SU-DHL-6 (cell line): ENCODE results near the gene EFNA4.

ENCODE experiments used
- H2AFZ ChIP-seq: fragments of 200-600 bp; sonication (generic); 2 replicates; pipeline ENCODE4 v1.6.1; 2014; ENCODE audit warnings: low read depth, mild to moderate bottlenecking, moderate library complexity, mixed read lengths, antibody characterized with exemption, low read length; ENCODE audit not compliant: severe bottlenecking
- H3F3A ChIP-seq: fragments of 200-600 bp; shearing (Covaris generic); 2 replicates; pipeline ENCODE4 v1.6.0; 2016; ENCODE audit warnings: antibody characterized with exemption, mild to moderate bottlenecking; ENCODE audit not compliant: insufficient read depth
- H3K27ac ChIP-seq: fragments of 200-600 bp; sonication (generic); 2 replicates; pipeline ENCODE4 v1.5.1; 2016; ENCODE audit warnings: low read depth, mild to moderate bottlenecking, low read length, moderate library complexity, mixed read lengths
- H3K27me3 ChIP-seq: fragments of 200-600 bp; sonication (generic), shearing (Covaris generic); 2 replicates; pipeline ENCODE4 v1.6.0; 2014; ENCODE audit warnings: mild to moderate bottlenecking, low read length
- H3K36me3 ChIP-seq: fragments of 200-600 bp; sonication (generic); 2 replicates; pipeline ENCODE4 v1.6.1; 2014; ENCODE audit warnings: mild to moderate bottlenecking, low read length, mixed read lengths
- H3K4me2 ChIP-seq: fragments of 300-600, 200-600 bp; shearing (Covaris generic), sonication (generic); 2 replicates; pipeline ENCODE4 v1.6.0; 2014; ENCODE audit warnings: low read length, low read depth, mild to moderate bottlenecking; ENCODE audit not compliant: poor library complexity, severe bottlenecking
- H3K4me3 ChIP-seq: fragments of 200-600 bp; sonication (generic); 2 replicates; pipeline ENCODE4 v1.5.1; 2014; ENCODE audit warnings: antibody characterized with exemption, low read length, mild to moderate bottlenecking, mixed read lengths; ENCODE audit not compliant: insufficient read depth, poor library complexity, severe bottlenecking
- H3K79me2 ChIP-seq: fragments of 200-600 bp; sonication (generic); 2 replicates; pipeline ENCODE4 v1.6.1; 2014; ENCODE audit warnings: mild to moderate bottlenecking, low read length, moderate library complexity; ENCODE audit not compliant: insufficient read depth
- H3K9ac ChIP-seq: fragments of 200-600 bp; sonication (generic); 2 replicates; pipeline ENCODE4 v1.7.0; 2014; ENCODE audit warnings: mild to moderate bottlenecking, low read length
- H3K9me2 ChIP-seq: fragments of 200-600 bp; sonication (generic); replicated peaks from 2 replicates; pipeline ENCODE4 v1.6.1; 2014; ENCODE audit warnings: low read length; ENCODE audit not compliant: insufficient read depth
- H3K9me3 ChIP-seq: fragments of 200-600 bp; sonication (generic); 2 replicates; pipeline ENCODE4 v1.6.1; 2014; ENCODE audit warnings: low read length, mixed read lengths; ENCODE audit not compliant: insufficient read depth
- H4K20me1 ChIP-seq: fragments of 200-600 bp; sonication (generic); 2 replicates; pipeline ENCODE4 v1.6.1; 2014; ENCODE audit warnings: low read depth, mild to moderate bottlenecking, antibody characterized with exemption, low read length, moderate library complexity, mixed read lengths
- CTCF ChIP-seq: fragments of 200-600 bp; sonication (generic); IDR thresholded peaks from one replicate; pipeline ENCODE4 v1.5.1; 2017; ENCODE audit warnings: antibody characterized with exemption, mild to moderate bottlenecking, low read length, moderate library complexity; ENCODE audit not compliant: insufficient read depth, poor library complexity, severe bottlenecking
- EZH2phosphoT487 ChIP-seq: fragments of 200-600 bp; sonication (generic), shearing (Covaris generic); conservative IDR thresholded peaks from 2 replicates; pipeline ENCODE4 v1.6.1; 2018; ENCODE audit warnings: mild to moderate bottlenecking, antibody characterized with exemption, low read length, moderate library complexity, mixed read lengths

Gene EFNA4

GRCh38 chr1:155037851-155038441, 25.6 kb upstream of the EFNA4 start:
- Histone ChIP-seq H3K79me2 (no peaks in the 10 kb centered on the region), H3F3A (no peaks in the 10 kb centered on the region), H3K27ac (no peak overlapping the region), H3K4me2 (no peak overlapping the region), H3K4me3 (no peak overlapping the region), H3K27me3 (no peaks in the 10 kb centered on the region), H4K20me1 (no peaks in the 10 kb centered on the region), H3K9me3 (no peaks in the 10 kb centered on the region), H3K9me2 (no peaks in the 10 kb centered on the region), H3K36me3 (no peaks in the 10 kb centered on the region), H3K9ac (no peak overlapping the region), H2AFZ (no peak overlapping the region)
- TF ChIP-seq EZH2phosphoT487 (no peak), CTCF (no peak)

GRCh38 chr1:155038602-155039307, 24.8 kb upstream of the EFNA4 start:
- no peak overlapping the region for H3K9ac ChIP-seq
- no peak overlapping the region for H3K27ac ChIP-seq
- no peaks in the 10 kb centered on the region for H3K9me2 ChIP-seq
- no peak overlapping the region for H3K4me2 ChIP-seq
- TF ChIP-seq CTCF (no peak), EZH2phosphoT487 (no peak)
- no peaks in the 10 kb centered on the region for H3K9me3 ChIP-seq
- H4K20me1 ChIP-seq, result no peaks in the 10 kb centered on the region
- no peak overlapping the region for H2AFZ ChIP-seq
- H3K4me3 ChIP-seq, result no peak overlapping the region
- H3K27me3 ChIP-seq, result no peaks in the 10 kb centered on the region
- no peaks in the 10 kb centered on the region for H3K79me2 ChIP-seq
- H3F3A ChIP-seq, result no peaks in the 10 kb centered on the region
- no peaks in the 10 kb centered on the region for H3K36me3 ChIP-seq

GRCh38 chr1:155039308-155039669, 24.3 kb upstream of the EFNA4 start:
- Histone ChIP-seq H3K27me3 (no peaks in the 10 kb centered on the region), H3F3A (no peaks in the 10 kb centered on the region), H4K20me1 (no peaks in the 10 kb centered on the region), H3K79me2 (no peaks in the 10 kb centered on the region), H3K4me2 (no peak overlapping the region), H3K36me3 (no peaks in the 10 kb centered on the region), H3K4me3 (no peak overlapping the region), H3K27ac (no peak overlapping the region), H3K9ac (no peak overlapping the region), H3K9me3 (no peaks in the 10 kb centered on the region), H3K9me2 (no peaks in the 10 kb centered on the region), H2AFZ (no peak overlapping the region)
- TF ChIP-seq EZH2phosphoT487 (no peak), CTCF (no peak)
